HUES48 (cell line): Measurements from ENCODE around the gene PLCB1.
"Not testable (repeated sequence)": the region's sequence is repeated elsewhere in the genome, so short reads cannot be mapped to it uniquely, and the experiment has no call there.

ENCODE experiments used
- H3K27ac ChIP-seq: one replicate; pipeline ENCODE4 v1.7.0; 2013; ENCODE audit warnings: low read depth, low read length, inconsistent platforms
- H3K27me3 ChIP-seq: 2 replicates; pipeline ENCODE4 v1.6.1; 2013; ENCODE audit warnings: mild to moderate bottlenecking, low read length; ENCODE audit not compliant: control insufficient read depth, insufficient read depth
- H3K36me3 ChIP-seq: 2 replicates; pipeline ENCODE4 v1.6.1; 2013; ENCODE audit warnings: low read length; ENCODE audit not compliant: control insufficient read depth, insufficient read depth
- H3K4me1 ChIP-seq: 2 replicates; pipeline ENCODE4 v1.6.1; 2013; ENCODE audit warnings: mild to moderate bottlenecking, low read length; ENCODE audit not compliant: control insufficient read depth, insufficient read depth
- H3K4me3 ChIP-seq: 2 replicates; pipeline ENCODE4 v1.5.1; 2013; ENCODE audit warnings: mild to moderate bottlenecking, low read depth, low read length
- H3K9ac ChIP-seq: 2 replicates; pipeline ENCODE4 v1.6.1; 2013; ENCODE audit warnings: mild to moderate bottlenecking, low read depth, low read length, moderate library complexity
- H3K9me3 ChIP-seq: 2 replicates; pipeline ENCODE4 v1.6.1; 2013; ENCODE audit warnings: low read length; ENCODE audit not compliant: control insufficient read depth, insufficient read depth

PLCB1 gene

GRCh38 chr20:8369311-8369710, 237.2 kb downstream of the PLCB1 start:
- H3K4me3 ChIP-seq: no peak overlapping the region
- H3K4me1 ChIP-seq: no peaks in the 10 kb centered on the region
- H3K27ac ChIP-seq: no peak overlapping the region
- H3K27me3 ChIP-seq: no peaks in the 10 kb centered on the region
- no peaks in the 10 kb centered on the region for H3K9me3 ChIP-seq
- H3K9ac ChIP-seq: no peak overlapping the region
- H3K36me3 ChIP-seq: no peaks in the 10 kb centered on the region

GRCh38 chr20:8370774-8371173, 238.7 kb downstream of the PLCB1 start:
- H3K4me3 ChIP-seq: no peak overlapping the region
- no peaks in the 10 kb centered on the region for H3K4me1 ChIP-seq
- H3K27ac ChIP-seq: no peak overlapping the region
- H3K9ac ChIP-seq: no peak overlapping the region
- H3K9me3 ChIP-seq: no peaks in the 10 kb centered on the region
- no peaks in the 10 kb centered on the region for H3K36me3 ChIP-seq
- no peaks in the 10 kb centered on the region for H3K27me3 ChIP-seq

GRCh38 chr20:8372824-8373380, 240.8 kb downstream of the PLCB1 start:
- H3K27me3 ChIP-seq: no peaks in the 10 kb centered on the region
- no peak overlapping the region for H3K27ac ChIP-seq
- no peak overlapping the region for H3K9ac ChIP-seq
- H3K9me3 ChIP-seq: no peaks in the 10 kb centered on the region
- no peaks in the 10 kb centered on the region for H3K4me1 ChIP-seq
- H3K4me3 ChIP-seq: no peak overlapping the region
- H3K36me3 ChIP-seq: no peaks in the 10 kb centered on the region

GRCh38 chr20:8373579-8373978, 241.5 kb downstream of the PLCB1 start:
- H3K27me3 ChIP-seq: no peaks in the 10 kb centered on the region
- H3K4me1 ChIP-seq: no peaks in the 10 kb centered on the region
- no peak overlapping the region for H3K4me3 ChIP-seq
- H3K36me3 ChIP-seq: no peaks in the 10 kb centered on the region
- no peak overlapping the region for H3K9ac ChIP-seq
- H3K9me3 ChIP-seq: no peaks in the 10 kb centered on the region
- H3K27ac ChIP-seq: no peak overlapping the region

GRCh38 chr20:8375898-8376297, 243.8 kb downstream of the PLCB1 start:
- H3K4me1 ChIP-seq: no peaks in the 10 kb centered on the region
- H3K27ac ChIP-seq: no peak overlapping the region
- no peak overlapping the region for H3K4me3 ChIP-seq
- no peaks in the 10 kb centered on the region for H3K27me3 ChIP-seq
- no peak overlapping the region for H3K9ac ChIP-seq
- no peaks in the 10 kb centered on the region for H3K36me3 ChIP-seq
- no peaks in the 10 kb centered on the region for H3K9me3 ChIP-seq

GRCh38 chr20:8376940-8377339, 244.9 kb downstream of the PLCB1 start:
- no peaks in the 10 kb centered on the region for H3K36me3 ChIP-seq
- H3K9me3 ChIP-seq: no peaks in the 10 kb centered on the region
- H3K9ac ChIP-seq: no peak overlapping the region
- H3K27ac ChIP-seq: no peak overlapping the region
- no peak overlapping the region for H3K4me3 ChIP-seq
- H3K4me1 ChIP-seq: no peaks in the 10 kb centered on the region
- H3K27me3 ChIP-seq: no peaks in the 10 kb centered on the region

- not testable (repeated sequence) for H3K27ac ChIP-seq, H3K4me3 ChIP-seq, H3K4me1 ChIP-seq, H3K9me3 ChIP-seq, H3K27me3 ChIP-seq, H3K9ac ChIP-seq, H3K36me3 ChIP-seq
These were observed 247.1 kb downstream of the PLCB1 start for GRCh38 chr20:8379125-8379524.

GRCh38 chr20:8385247-8385646, 253.2 kb downstream of the PLCB1 start:
- Histone ChIP-seq H3K27ac (no peak overlapping the region), H3K9ac (no peak overlapping the region)

GRCh38 chr20:8386991-8387390, 254.9 kb downstream of the PLCB1 start:
- H3K9me3 ChIP-seq: no peaks in the 10 kb centered on the region
- H3K27ac ChIP-seq: no peak overlapping the region
- H3K9ac ChIP-seq: no peak overlapping the region
- H3K4me1 ChIP-seq: peaks cover 8% of the 10 kb centered on the region; the same call in 1 of the 2 replicates
- no peak overlapping the region for H3K4me3 ChIP-seq
- no peaks in the 10 kb centered on the region for H3K36me3 ChIP-seq
- H3K27me3 ChIP-seq: no peaks in the 10 kb centered on the region

More at GRCh38 chr20:8385247-8385646, 253.2 kb downstream of the PLCB1 start:
- H3K4me3 ChIP-seq: no peak overlapping the region
- H3K4me1 ChIP-seq: peaks cover 8% of the 10 kb centered on the region; the same call in 1 of the 2 replicates
- no peaks in the 10 kb centered on the region for H3K9me3 ChIP-seq
- H3K27me3 ChIP-seq: no peaks in the 10 kb centered on the region
- H3K36me3 ChIP-seq: no peaks in the 10 kb centered on the region

GRCh38 chr20:8388141-8388540, 256.1 kb downstream of the PLCB1 start:
- no peaks in the 10 kb centered on the region for H3K27me3 ChIP-seq
- H3K4me3 ChIP-seq: no peak overlapping the region
- H3K9ac ChIP-seq: no peak overlapping the region
- H3K36me3 ChIP-seq: no peaks in the 10 kb centered on the region
- no peaks in the 10 kb centered on the region for H3K9me3 ChIP-seq
- no peak overlapping the region for H3K27ac ChIP-seq
- peaks cover 8% of the 10 kb centered on the region; the same call in 1 of the 2 replicates for H3K4me1 ChIP-seq

GRCh38 chr20:8388707-8389106, 256.6 kb downstream of the PLCB1 start:
- Histone ChIP-seq H3K36me3 (no peaks in the 10 kb centered on the region), H3K9ac (no peak overlapping the region), H3K4me1 (peaks cover 8% of the 10 kb centered on the region; the same call in 1 of the 2 replicates), H3K27ac (no peak overlapping the region), H3K27me3 (no peaks in the 10 kb centered on the region), H3K4me3 (no peak overlapping the region), H3K9me3 (no peaks in the 10 kb centered on the region)
